HG03039 (cell line): ENCODE measurements around the gene MT1X.

ENCODE experiments used
- ATAC-seq: cut with Tn5 transposase; IDR thresholded peaks from one replicate; pipeline ENCODE4 v1.9.1; 2021; ENCODE audit warnings: mild to moderate bottlenecking, moderate library complexity; ENCODE audit not compliant: unreplicated experiment

MT1X gene

GRCh38 chr16:56681939-56682702 is at the start of gene MT1X:
TSS of gene MT1X (plus strand) at chr16:56682470. CDS start at chr16:56682541, 71 bp downstream.
- ATAC-seq: peak; percentile 96

DNA sequence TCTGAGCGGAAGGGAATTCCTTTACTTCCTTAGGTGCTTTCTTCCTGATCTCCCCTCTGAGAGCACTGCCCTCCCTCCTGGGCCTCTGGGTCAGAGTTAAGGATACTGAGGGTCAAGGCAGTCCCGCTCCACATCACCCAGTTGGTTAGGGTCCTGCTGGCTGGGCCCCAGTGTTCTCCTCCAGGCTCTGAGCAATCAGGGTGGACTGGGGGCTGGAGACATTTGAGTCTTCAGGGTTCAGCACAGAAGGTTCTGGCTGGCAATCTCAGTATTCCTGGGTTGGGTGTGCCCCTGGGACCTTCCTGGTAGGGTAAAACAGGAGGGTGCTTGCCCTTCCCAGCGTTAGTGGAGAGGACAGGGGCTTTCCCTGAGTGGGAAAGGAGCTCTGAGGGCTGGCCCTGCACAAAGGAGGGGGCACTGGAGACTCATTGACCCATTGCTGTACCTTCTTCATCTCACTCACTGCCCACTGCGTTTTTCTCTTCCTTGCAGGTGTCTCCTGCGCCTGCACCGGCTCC is 49.4 kb upstream of the MT1X start:
- no peak for ATAC-seq

DNA sequence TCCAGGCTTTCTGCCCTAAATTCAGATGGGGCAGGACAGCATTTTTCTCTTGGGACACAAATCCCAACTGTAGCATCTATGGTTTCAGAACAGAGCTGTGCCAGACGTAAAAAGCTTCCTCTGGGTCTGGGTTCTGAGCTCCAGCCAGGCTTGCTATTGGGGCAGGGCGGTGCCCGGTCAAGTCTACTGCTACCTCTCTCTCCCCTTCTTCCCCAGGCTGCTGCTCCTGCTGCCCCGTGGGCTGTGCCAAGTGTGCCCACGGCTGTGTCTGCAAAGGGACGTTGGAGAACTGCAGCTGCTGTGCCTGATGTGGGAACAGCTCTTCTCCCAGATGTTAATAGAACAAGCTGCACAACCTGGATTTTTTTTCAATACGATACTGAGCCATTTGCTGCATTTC is 48.7 kb upstream of the MT1X start:
- ATAC-seq: no peak

- ATAC-seq: no peak
These were observed 47.4 kb upstream of the MT1X start for GRCh38 chr16:56634715-56635440.

GRCh38 chr16:56635441-56635967 is 46.8 kb upstream of the MT1X start:
- no peak for ATAC-seq

DNA sequence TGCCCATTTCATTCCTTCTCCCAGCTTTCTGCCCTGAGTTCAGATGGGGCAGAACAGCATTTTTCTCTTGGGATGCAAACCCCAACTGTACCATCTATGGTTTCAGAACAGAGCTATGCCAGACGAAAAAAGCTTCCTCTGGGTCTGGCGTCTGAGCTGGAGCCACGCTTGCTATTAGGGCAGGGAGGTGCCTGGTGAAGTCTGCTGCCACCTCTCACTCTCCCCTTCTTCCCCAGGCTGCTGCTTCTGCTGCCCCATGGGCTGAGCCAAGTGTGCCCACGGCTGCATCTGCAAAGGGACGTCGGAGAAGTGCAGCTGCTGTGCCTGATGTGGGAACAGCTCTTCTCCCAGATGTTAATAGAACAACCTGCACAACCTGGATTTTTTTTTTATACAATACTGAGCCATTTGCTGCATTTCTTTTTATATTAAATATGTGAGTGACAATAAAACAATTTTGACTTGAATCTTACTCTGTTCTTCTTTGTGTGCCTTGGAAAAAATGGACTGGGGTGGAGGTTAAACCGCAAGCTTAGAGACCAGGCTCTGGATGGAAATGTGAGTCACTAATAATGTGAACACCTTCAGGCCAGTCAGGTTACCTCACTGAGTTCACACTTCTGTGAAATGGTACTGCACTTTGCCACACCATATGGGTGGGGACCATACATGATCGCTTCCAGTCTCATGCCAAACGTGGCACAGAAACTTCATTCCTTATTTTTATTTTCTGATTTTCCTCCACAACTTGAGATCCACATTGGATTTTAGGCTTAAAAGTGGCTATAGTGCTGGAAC is 45.5 kb upstream of the MT1X start:
- no peak for ATAC-seq

GRCh38 chr16:56637814-56638750 is 44.2 kb upstream of the MT1X start, which contains the start of gene MT1A:
TSS of gene MT1A (plus strand) at chr16:56638666. CDS start at chr16:56638739, 73 bp downstream.
- no peak for ATAC-seq

DNA sequence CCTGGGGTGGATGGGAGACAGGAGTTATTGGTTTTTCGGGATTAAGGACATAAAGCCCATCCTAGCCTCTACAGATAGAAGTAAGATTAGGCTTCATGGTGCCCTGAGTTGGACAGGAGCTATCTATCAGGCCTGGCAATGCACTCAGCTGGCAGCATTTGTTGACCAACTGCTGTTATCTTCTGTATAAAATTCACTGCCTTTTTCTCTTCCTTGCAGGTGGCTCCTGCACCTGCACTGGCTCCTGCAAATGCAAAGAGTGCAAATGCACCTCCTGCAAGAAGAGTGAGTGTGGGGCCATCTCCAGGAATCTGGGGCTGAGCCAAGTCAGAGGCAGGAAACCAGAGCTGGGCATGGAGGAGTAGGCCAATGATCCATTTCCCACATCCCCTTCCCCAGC is 43.2 kb upstream of the MT1X start:
- ATAC-seq: no peak

DNA sequence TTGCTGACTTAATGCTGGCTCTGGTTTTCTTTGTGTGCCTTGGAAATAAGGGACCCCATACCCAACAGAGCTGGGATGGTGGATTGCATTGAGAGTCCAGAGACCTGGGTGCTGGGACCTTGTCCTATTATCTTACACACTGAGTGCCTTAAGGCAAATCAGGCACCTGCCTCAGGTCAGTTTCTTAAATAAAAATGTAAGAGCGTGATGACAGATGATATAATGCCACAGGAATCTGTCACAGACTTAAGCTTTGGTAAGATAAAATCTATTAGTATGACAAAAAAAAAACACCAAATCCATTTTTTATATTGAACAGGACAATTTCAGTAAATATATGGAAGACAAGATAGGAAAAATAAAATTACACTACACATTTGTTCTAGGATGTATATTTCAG is 42.2 kb upstream of the MT1X start:
- no peak for ATAC-seq

- ATAC-seq: no peak
These were observed 41.1 kb upstream of the MT1X start for GRCh38 chr16:56641166-56641565.

GRCh38 chr16:56643080-56643778 is 39.0 kb upstream of the MT1X start:
- ATAC-seq: no peak

DNA sequence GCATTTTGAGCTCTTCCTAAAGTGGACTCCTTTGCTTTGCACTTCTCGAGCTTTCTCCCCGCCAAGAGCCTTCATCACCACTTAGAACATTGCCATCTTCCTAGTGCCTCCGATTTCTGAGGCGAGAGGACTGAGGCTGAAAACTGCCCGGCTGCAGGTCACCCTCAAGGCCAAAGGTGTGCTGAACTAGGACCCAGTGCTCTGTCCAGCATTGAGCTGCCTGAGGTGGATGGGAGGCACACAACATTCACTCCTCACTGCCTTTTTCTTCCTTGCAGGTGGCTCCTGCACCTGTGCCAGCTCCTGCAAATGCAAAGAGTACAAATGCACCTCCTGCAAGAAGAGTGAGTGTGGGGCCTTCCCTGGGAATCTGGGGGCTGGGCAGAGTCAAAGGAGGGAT is 38.4 kb upstream of the MT1X start:
- ATAC-seq: no peak

DNA sequence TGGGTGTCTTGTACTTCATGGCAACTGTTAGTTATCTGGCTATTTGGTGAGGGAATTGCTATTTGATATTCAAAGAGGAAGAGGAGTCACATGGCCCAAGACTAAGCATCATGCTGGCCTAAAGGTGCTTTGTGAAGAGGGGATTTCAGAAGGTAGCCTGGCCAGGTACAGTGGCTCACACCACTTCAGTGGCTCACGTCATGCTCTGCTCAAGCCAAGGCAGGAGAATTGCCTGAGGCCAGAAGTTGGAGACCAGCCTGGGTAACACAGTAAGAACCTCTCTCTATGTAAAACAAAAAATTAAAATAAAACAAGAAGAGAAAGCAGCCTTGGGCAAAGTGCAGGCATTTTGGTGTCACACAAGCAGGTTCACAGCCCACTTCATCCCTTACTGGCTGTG is 37.0 kb upstream of the MT1X start:
- ATAC-seq: no peak

GRCh38 chr16:56645838-56646237 is 36.4 kb upstream of the MT1X start:
- no peak for ATAC-seq

GRCh38 chr16:56647641-56648431 is 34.4 kb upstream of the MT1X start:
- ATAC-seq: no peak

- no peak for ATAC-seq
These were observed 33.0 kb upstream of the MT1X start for GRCh38 chr16:56649271-56649670.

DNA sequence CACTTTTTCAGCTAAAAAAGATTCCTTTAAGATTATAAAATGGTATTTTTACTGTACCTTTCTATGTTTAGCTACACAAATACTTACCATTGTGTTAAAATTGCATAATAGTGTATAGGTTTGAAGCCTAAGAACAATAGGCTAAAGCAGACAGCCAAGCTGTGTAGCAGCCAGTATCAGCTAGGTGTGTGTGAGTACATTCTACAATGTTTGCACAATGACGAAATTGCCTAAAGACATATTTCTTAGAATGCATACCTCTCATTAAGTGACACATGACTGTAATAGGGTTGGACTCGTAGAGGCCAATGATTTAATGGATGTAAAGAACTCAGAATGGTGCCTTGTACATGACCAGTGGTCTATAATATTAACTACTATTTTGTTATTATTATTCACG is 32.5 kb upstream of the MT1X start:
- ATAC-seq: no peak

DNA sequence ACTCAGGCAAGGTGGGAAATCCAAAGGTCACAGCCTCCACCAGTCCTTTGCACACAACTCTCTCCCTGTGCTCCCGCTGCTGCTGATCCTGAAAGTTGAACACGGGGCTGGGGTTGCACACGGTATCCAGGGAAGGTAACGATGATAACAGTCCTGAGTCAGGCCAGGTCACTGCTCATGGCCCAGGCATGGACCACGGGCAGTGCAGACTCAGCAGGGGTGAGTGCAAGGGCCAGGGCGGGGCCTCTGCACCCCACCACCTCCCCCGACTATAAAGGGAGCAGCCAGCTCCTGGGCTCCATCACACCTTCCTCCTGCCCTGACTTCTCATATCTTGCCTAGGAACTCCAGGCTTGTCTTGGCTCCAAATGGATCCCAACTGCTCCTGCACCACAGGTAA is 30.7 kb upstream of the MT1X start, which contains the start of gene MT1B:
Gene MT1B, plus strand, starts transcription at position 301 of the 400 bp plus-strand sequence. Its CDS starts 68 bp downstream, at position 369.
- no peak for ATAC-seq
